Left lung (tissue), 10 donors: ENCODE measurements around the gene MINPP1. TPM values are rescaled to one million over a fixed set of nuclear protein-coding genes. Genes with fewer than 3 reads are reported as not detected.

Experiments used
- ATAC-seq: fragments of 200-7000 bp; cut with Tn5 transposase; one replicate; pipeline ENCODE4 v1.9.1; 2020; ENCODE audit warnings: moderate library complexity
- DNase-seq, 4 donors: peaks; one replicate each; pipeline ENCODE4 v3.0.0-alpha.2; 2013 to 2020
- H3K27ac ChIP-seq, 2 donors: fragments of 200-600 bp; sonication (generic) in 1 of 2; one replicate each; pipeline versions ENCODE4 v1.5.0 to v1.8.0; 2020 to 2021
- H3K27me3 ChIP-seq, 2 donors: fragments of 200-600 bp; sonication (generic) in 1 of 2; one replicate each; pipeline versions ENCODE4 v1.5.0 to v1.8.0; 2020 to 2021
- H3K36me3 ChIP-seq, 2 donors: fragments of 200-600 bp; sonication (generic) in 1 of 2; one replicate each; pipeline versions ENCODE4 v1.5.0 to v1.8.0; 2020 to 2021
- H3K4me1 ChIP-seq, 2 donors: fragments of 200-600 bp; one replicate each; pipeline ENCODE4 v1.8.0; 2021
- H3K4me3 ChIP-seq, 2 donors: fragments of 200-600 bp; sonication (generic) in 1 of 2; one replicate each; pipeline versions ENCODE4 v1.5.0 to v1.8.0; 2020 to 2021; ENCODE audit warnings: mild to moderate bottlenecking in 1 of 2
- H3K9me3 ChIP-seq, 2 donors: fragments of 200-600 bp; sonication (generic) in 1 of 2; one replicate each; pipeline versions ENCODE4 v1.5.0 to v1.8.0; 2020 to 2021
- CTCF ChIP-seq, 2 donors: fragments of 200-600 bp; sonication (generic) in 1 of 2; IDR thresholded peaks; one replicate each; pipeline versions ENCODE4 v1.5.0 to v1.8.0; 2021; ENCODE audit warnings: antibody characterized with exemption in 2 of 2
- intact Hi-C, 2 donors: fragments of 100-400 bp; cut with DNase I; formaldehyde crosslinking; loops; one replicate each; pipeline versions ENCODE4 v1.11.2 to v1.14.2; 2022
- microRNA-seq, 2 donors: library from miRNA; unstranded; fragments of <30 nt; microRNA quantifications; one replicate each; pipeline ENCODE4, GENCODE V29; 2019
- polyA plus RNA-seq, 6 donors: library from polyadenylated mRNA; unstranded; fragments of 120-200 nt; gene quantifications; one replicate each; pipeline ENCODE4 v1.2.1, GENCODE V29; 2013; ENCODE audit not compliant: insufficient read length in 6 of 6
- total RNA-seq, 2 donors: library from RNA; stranded (reverse); fragmentation: NEBNext Ultra II Directional; extraction: Animal tissue kit (Norgen Biotek cat#: 25700); gene quantifications; one replicate each; pipeline ENCODE4 v1.2.1, GENCODE V29; 2021
- donor health status: DM: no; HTN: yes; CAD: no.
- donor health status: DM: no; HTN: no; CAD: no.

The MINPP1 gene
- total and polyA plus RNA-seq, 8 donors: 16.8 to 50.0 (median 40.7) TPM

- TF ChIP-seq CTCF (IDR thresholded peaks at IDR 0.05): no peak
- H3K36me3 ChIP-seq: no peaks in the 10 kb centered on the region
- ATAC-seq (no peak), DNase-seq (no peak)
- no peak overlapping the region for H3K4me3 ChIP-seq
- intact Hi-C loops: no loop called here
- H3K4me1 ChIP-seq: peaks cover 0 to 3% of the 10 kb centered on the region in 2 donors
- H3K27me3 ChIP-seq: no peaks in the 10 kb centered on the region
- no peaks in the 10 kb centered on the region for H3K9me3 ChIP-seq
- no peak overlapping the region for H3K27ac ChIP-seq
These were observed 95.9 kb downstream of the MINPP1 start for GRCh38 chr10:87600581-87600980.

Small RNA genes within 50 kb of the gene (microRNA-seq; reads per million reads assigned to microRNA genes)
- gene MIR4678: 0 reads per million in 2 donors

Other genes with a start within 250 kb of the MINPP1 start
- 1 to 10 TPM; 3.7 to 3.9 TPM for gene NUTM2D, start 147.1 kb upstream of the MINPP1 start, total RNA-seq
- gene NUTM2D, start 147.1 kb upstream of the MINPP1 start, polyA plus RNA-seq: 10 to 100 TPM; 11.1 to 12.8 (median 11.8) TPM
- gene PAPSS2, start 155.0 kb downstream of the MINPP1 start, total RNA-seq: 100 to 1,000 TPM; 114 to 183 TPM
- gene PAPSS2, start 155.0 kb downstream of the MINPP1 start, polyA plus RNA-seq: 10 to 100 TPM; 49.0 to 61.1 (median 56.3) TPM